M059J (cell line): ENCODE data around the gene CEP85L. TPM values are rescaled to one million over a fixed set of nuclear protein-coding genes. Genes with fewer than 3 reads are reported as not detected.
"Not testable (repeated sequence)": the region's sequence is repeated elsewhere in the genome, so short reads cannot be mapped to it uniquely, and the experiment has no call there.

ENCODE experiments used
- DNase-seq: peaks from one replicate; pipeline ENCODE4 v3.0.0-alpha.2; 2012; ENCODE audit warnings: low read depth
- total RNA-seq: library from RNA; depleted of rRNA; stranded (reverse); fragments of >200 nt; shearing (Covaris generic); gene quantifications from 2 replicates; pipeline ENCODE4 v1.2.3, GENCODE V29; 2014

The CEP85L gene
- total RNA-seq, 1 experiment from 2014 or later = 5.7 TPM

GRCh38 chr6:118500130-118501015 is 151.0 kb downstream of the CEP85L start:
- DNase-seq = no peak

- peak; percentile 41 for DNase-seq
Observed at GRCh38 chr6:118495485-118496280, 155.7 kb downstream of the CEP85L start.

GRCh38 chr6:118494091-118494490 is 157.3 kb downstream of the CEP85L start:
- no peak for DNase-seq

GRCh38 chr6:118489990-118490389 is 161.4 kb downstream of the CEP85L start:
- DNase-seq = no peak

GRCh38 chr6:118488631-118489030 is 162.8 kb downstream of the CEP85L start:
- no peak for DNase-seq

- DNase-seq = no peak
Observed at GRCh38 chr6:118485601-118486550, 165.5 kb downstream of the CEP85L start.

- DNase-seq = no peak
Observed at GRCh38 chr6:118476551-118476950, 174.8 kb downstream of the CEP85L start.

GRCh38 chr6:118473266-118473665 is 178.1 kb downstream of the CEP85L start:
- no peak for DNase-seq

- DNase-seq = peak; percentile 3
Observed at GRCh38 chr6:118469468-118469867, 181.9 kb downstream of the CEP85L start.

GRCh38 chr6:118468682-118469465 is 182.5 kb downstream of the CEP85L start:
- peak; percentile 42 for DNase-seq

- DNase-seq = no peak
Observed at GRCh38 chr6:118467181-118467580, 184.2 kb downstream of the CEP85L start.

GRCh38 chr6:118464620-118465019 is 186.8 kb downstream of the CEP85L start:
- no peak for DNase-seq

GRCh38 chr6:118460958-118461470 is 190.4 kb downstream of the CEP85L start:
- DNase-seq = no peak

GRCh38 chr6:118456982-118457381 is 194.4 kb downstream of the CEP85L start:
- no peak for DNase-seq

- DNase-seq = no peak
Observed at GRCh38 chr6:118451839-118452238, 199.6 kb downstream of the CEP85L start.

- DNase-seq = no peak
Observed at GRCh38 chr6:118444796-118445195, 206.6 kb downstream of the CEP85L start.

- DNase-seq = no peak
Observed at GRCh38 chr6:118436482-118436881, 214.9 kb downstream of the CEP85L start.

GRCh38 chr6:118434147-118434546 is 217.2 kb downstream of the CEP85L start:
- DNase-seq = not testable (repeated sequence)

- DNase-seq = not testable (repeated sequence)
Observed at GRCh38 chr6:118421312-118421711, 230.1 kb downstream of the CEP85L start.
